ENCODE measurements around the gene TRIP13. TPM values are rescaled to one million over a fixed set of nuclear protein-coding genes. Genes with fewer than 3 reads are reported as not detected.
"Not testable (repeated sequence)": the region's sequence is repeated elsewhere in the genome, so short reads cannot be mapped to it uniquely, and the experiment has no call there.

The TRIP13 gene
- polyA plus RNA-seq, 3 donors, result 0.24 to 1.2 TPM; not detected in 1

DNA sequence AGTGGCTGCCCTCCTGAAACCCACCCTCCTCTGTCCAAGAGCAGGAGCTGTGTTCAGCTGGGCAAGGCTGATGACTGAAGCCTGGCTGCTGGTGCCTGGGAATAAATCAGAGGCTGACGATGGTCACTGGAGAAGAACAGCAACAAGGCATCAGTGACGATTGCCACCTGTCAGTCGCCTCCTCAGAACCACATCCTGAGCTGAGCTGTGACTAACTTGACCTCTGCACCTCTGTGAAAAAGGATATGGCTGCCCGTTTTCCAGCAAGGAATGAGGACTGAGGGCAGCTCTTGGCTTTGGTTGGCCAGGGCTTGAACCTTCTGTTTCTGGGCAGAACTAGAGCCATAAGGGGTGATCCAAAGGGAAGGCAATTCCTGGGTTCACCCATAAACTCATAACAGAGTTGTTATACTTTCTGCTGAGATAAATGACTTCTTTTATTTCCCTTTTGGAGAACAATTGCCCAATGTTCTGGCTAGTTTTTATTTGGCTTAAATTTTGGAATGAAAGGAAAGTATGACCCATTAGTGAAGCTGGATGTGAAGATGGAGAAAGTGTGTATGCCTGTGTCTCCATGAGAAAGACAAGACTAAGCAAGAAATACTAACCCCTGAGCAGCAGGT, 40.1 kb downstream of the TRIP13 start:
- H3K79me2 ChIP-seq (ENCODE audit: insufficient read depth, low read length), result no peaks in the 10 kb centered on the region
- TF ChIP-seq CTCF (IDR thresholded peaks at IDR 0.05), result no peak
- peaks cover 0 to 13% (median 3%) of the 10 kb centered on the region in 7 donors for H3K9me3 Mint-ChIP-seq
- 93% methylated on average over 4 of the region's 4 CpGs for WGBS (ENCODE audit: insufficient coverage)
- peaks cover 0 to 4% of the 10 kb centered on the region in 2 donors for H3K9me3 ChIP-seq (replicated peaks in 1 of 2; ENCODE audit: control insufficient read depth in 1 of 2, insufficient read depth in 1 of 2, low read length in 2 of 2)
- peaks cover 0 to 3% of the 10 kb centered on the region in 2 donors for H3K27me3 ChIP-seq (ENCODE audit: control insufficient read depth in 2 of 2, insufficient read depth in 2 of 2, low read length in 2 of 2)
- no peaks in the 10 kb centered on the region for H3K4me1 ChIP-seq (ENCODE audit: control insufficient read depth in 1 of 2, insufficient read depth in 2 of 2, low read length in 2 of 2)
- H4K20me1 ChIP-seq (ENCODE audit: insufficient read depth, low read length), result no peaks in the 10 kb centered on the region
- peaks cover 0 to 3% of the 10 kb centered on the region in 2 donors for H3K36me3 Mint-ChIP-seq
- peaks cover 9 to 11% (median 10%) of the 10 kb centered on the region in 3 donors for H3K27me3 Mint-ChIP-seq (ENCODE audit: low read depth in 3 of 3)
- H3K9ac ChIP-seq (ENCODE audit: insufficient read depth, low read length, poor library complexity, severe bottlenecking), result no peak overlapping the region
- H2AFZ ChIP-seq (ENCODE audit: insufficient read depth, low read depth, low read length, poor library complexity, severe bottlenecking), result no peak overlapping the region
- H3K27ac ChIP-seq (ENCODE audit: low read depth in 1 of 2, low read length in 2 of 2), result no peak overlapping the region
- no peak overlapping the region for H3K4me3 Mint-ChIP-seq
- intact Hi-C loops (cut with micrococcal nuclease), result no loop called here
- no peaks in the 10 kb centered on the region for H3K36me3 ChIP-seq (replicated peaks in 1 of 2; ENCODE audit: control insufficient read depth in 1 of 2, insufficient read depth in 2 of 2, low read length in 2 of 2)
- H3K4me3 ChIP-seq (replicated peaks in 1 of 3; ENCODE audit: low read depth in 2 of 3, low read length in 3 of 3), result no peak overlapping the region
- no peak overlapping the region for H3K27ac Mint-ChIP-seq
- no peaks in the 10 kb centered on the region for H3K4me1 Mint-ChIP-seq
- no peak overlapping the region for H3K4me2 ChIP-seq (replicated peaks; ENCODE audit: extremely low read depth, low read length, poor library complexity, severe bottlenecking)
- no peak for DNase-seq

DNA sequence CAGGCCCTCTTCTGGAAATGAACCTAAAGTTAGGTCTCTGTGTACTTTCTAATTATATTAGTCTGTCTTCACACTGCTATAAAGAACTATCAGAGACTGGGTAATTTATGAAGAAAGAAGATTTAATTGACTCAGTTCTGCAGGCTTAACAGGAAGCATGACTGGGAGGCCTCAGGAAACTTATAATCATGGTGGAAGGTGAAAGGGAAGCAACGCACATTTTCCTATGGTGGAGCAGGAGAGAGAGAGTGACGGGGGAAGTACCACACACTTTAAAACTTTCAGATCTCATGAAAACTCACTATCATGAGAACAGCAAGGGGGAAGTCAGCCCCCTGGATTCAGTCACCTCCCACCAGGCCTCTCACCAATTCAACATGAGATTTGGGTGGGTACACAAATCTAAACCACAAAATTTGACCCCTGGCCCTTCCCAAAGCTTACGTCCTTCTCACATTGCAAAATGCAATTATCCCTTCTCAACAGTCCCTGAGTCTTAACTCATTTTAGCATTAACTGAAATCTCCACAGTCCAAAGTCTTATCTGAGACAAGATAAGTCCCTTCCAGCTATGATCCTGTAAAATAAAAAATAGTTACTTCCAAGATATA, 40.7 kb downstream of the TRIP13 start:
- Mint-ChIP-seq H3K27ac (peak overlapping the region in 1 of 7 donors; percentile 6), H3K36me3 (no peaks in the 10 kb centered on the region), H3K9me3 (peaks cover 0 to 13% (median 3%) of the 10 kb centered on the region in 7 donors), H3K4me1 (no peaks in the 10 kb centered on the region), H3K4me3 (no peak overlapping the region), H3K27me3 (ENCODE audit: low read depth in 3 of 3) (peaks cover 6 to 8% (median 7%) of the 10 kb centered on the region in 3 donors)
- Histone ChIP-seq H3K9me3 (replicated peaks in 1 of 2; ENCODE audit: control insufficient read depth in 1 of 2, insufficient read depth in 1 of 2, low read length in 2 of 2) (peaks cover 0 to 4% of the 10 kb centered on the region in 2 donors), H3K79me2 (ENCODE audit: insufficient read depth, low read length) (no peaks in the 10 kb centered on the region), H3K4me2 (replicated peaks; ENCODE audit: extremely low read depth, low read length, poor library complexity, severe bottlenecking) (no peak overlapping the region), H3K27ac (ENCODE audit: low read depth in 1 of 2, low read length in 2 of 2) (no peak overlapping the region), H4K20me1 (ENCODE audit: insufficient read depth, low read length) (no peaks in the 10 kb centered on the region), H3K36me3 (replicated peaks in 1 of 2; ENCODE audit: control insufficient read depth in 1 of 2, insufficient read depth in 2 of 2, low read length in 2 of 2) (no peaks in the 10 kb centered on the region), H3K4me1 (ENCODE audit: control insufficient read depth in 1 of 2, insufficient read depth in 2 of 2, low read length in 2 of 2) (no peaks in the 10 kb centered on the region), H3K4me3 (replicated peaks in 1 of 3; ENCODE audit: low read depth in 2 of 3, low read length in 3 of 3) (no peak overlapping the region), H3K9ac (ENCODE audit: insufficient read depth, low read length, poor library complexity, severe bottlenecking) (no peak overlapping the region), H2AFZ (ENCODE audit: insufficient read depth, low read depth, low read length, poor library complexity, severe bottlenecking) (no peak overlapping the region), H3K27me3 (ENCODE audit: control insufficient read depth in 2 of 2, insufficient read depth in 2 of 2, low read length in 2 of 2) (no peaks in the 10 kb centered on the region)
- no peak for TF ChIP-seq CTCF (IDR thresholded peaks at IDR 0.05)
- intact Hi-C loops (cut with micrococcal nuclease), result no loop called here
- 100% methylated on average over 1 of the region's 3 CpGs for WGBS (ENCODE audit: insufficient coverage)
- no peak for DNase-seq

DNA sequence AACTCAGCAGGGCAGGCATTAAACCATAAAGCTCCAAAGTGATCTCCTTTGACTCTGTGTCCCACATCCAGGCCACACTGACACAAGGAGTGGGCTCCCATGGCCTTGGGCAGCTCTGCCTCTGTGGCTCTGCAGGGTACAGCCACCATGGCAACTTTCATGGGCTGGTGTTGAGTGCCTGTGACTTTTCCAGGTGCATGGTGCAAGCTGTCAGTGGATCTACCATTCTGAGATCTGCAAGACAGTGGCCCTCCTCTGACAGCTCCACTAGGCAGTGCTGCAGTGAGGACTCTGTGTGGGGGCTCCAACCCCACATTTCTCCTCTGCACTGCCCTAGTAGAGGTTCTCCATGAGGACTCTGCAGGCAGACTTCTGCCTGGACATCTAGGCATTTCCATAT, 41.3 kb downstream of the TRIP13 start:
- H3K79me2 ChIP-seq (ENCODE audit: insufficient read depth, low read length); DNase-seq; H3K36me3 Mint-ChIP-seq; H4K20me1 ChIP-seq (ENCODE audit: insufficient read depth, low read length); H3K4me3 ChIP-seq (replicated peaks in 1 of 3; ENCODE audit: low read depth in 2 of 3, low read length in 3 of 3); H3K36me3 ChIP-seq (replicated peaks in 1 of 2; ENCODE audit: control insufficient read depth in 1 of 2, insufficient read depth in 2 of 2, low read length in 2 of 2); H3K4me1 ChIP-seq (ENCODE audit: control insufficient read depth in 1 of 2, insufficient read depth in 2 of 2, low read length in 2 of 2); H3K9ac ChIP-seq (ENCODE audit: insufficient read depth, low read length, poor library complexity, severe bottlenecking); H3K4me1 Mint-ChIP-seq; H3K9me3 ChIP-seq (replicated peaks in 1 of 2; ENCODE audit: control insufficient read depth in 1 of 2, insufficient read depth in 1 of 2, low read length in 2 of 2); H3K27ac ChIP-seq (ENCODE audit: low read depth in 1 of 2, low read length in 2 of 2); H3K27me3 ChIP-seq (ENCODE audit: control insufficient read depth in 2 of 2, insufficient read depth in 2 of 2, low read length in 2 of 2); H2AFZ ChIP-seq (ENCODE audit: insufficient read depth, low read depth, low read length, poor library complexity, severe bottlenecking); H3K4me2 ChIP-seq (replicated peaks; ENCODE audit: extremely low read depth, low read length, poor library complexity, severe bottlenecking); H3K27ac Mint-ChIP-seq; H3K4me3 Mint-ChIP-seq; intact Hi-C loops (cut with micrococcal nuclease); H3K27me3 Mint-ChIP-seq (ENCODE audit: low read depth in 3 of 3): not testable (repeated sequence)
- peaks cover 0 to 13% (median 3%) of the 10 kb centered on the region in 7 donors for H3K9me3 Mint-ChIP-seq
